GM12878 (cell line): ENCODE results near the gene HDAC8. TPM values are rescaled to one million over a fixed set of nuclear protein-coding genes. Genes with fewer than 3 reads are reported as not detected.

Experiments
- ATAC-seq: fragments of 200-7000 bp; cut with Tn5 transposase; 3 replicates; pipeline ENCODE4 v1.9.1; 2020; ENCODE audit warnings: mild to moderate bottlenecking, moderate library complexity
- BruUV-seq: library from RNA; stranded (reverse); fragments of 400-500 nt; replicated peaks from 2 replicates; lab custom pipeline; 2021; lab: Mats Ljungman, UMichigan
- CTCF ChIA-PET: fragments of 300-600 bp; sonication (Branson Sonifier 250); formaldehyde crosslinking; extraction: SDS; loops from one replicate; lab custom pipeline; 2021; ENCODE audit warnings: inconsistent platforms; lab: Yijun Ruan, JAX
- POLR2A ChIA-PET: fragments of 350-600 bp; formaldehyde crosslinking; extraction: SDS; loops from one replicate; lab custom pipeline; 2021; ENCODE audit warnings: inconsistent platforms; lab: Charles Lee
- RAD21 ChIA-PET: fragments of 300-600 bp; sonication (Branson Sonifier 250); formaldehyde crosslinking; loops from one replicate; lab custom pipeline; 2023; ENCODE audit warnings: antibody characterized with exemption; ENCODE audit not compliant: unreplicated experiment; lab: Charles Lee
- SMC1A ChIA-PET: fragments of 300-600 bp; sonication (Branson Sonifier 250); formaldehyde crosslinking; loops from one replicate; lab custom pipeline; 2023; ENCODE audit not compliant: unreplicated experiment, uncharacterized antibody; lab: Charles Lee
- DNase-seq: peaks from one replicate; pipeline ENCODE4 v3.0.0-alpha.2; 2011; ENCODE audit warnings: low read depth, low spot score
- FAIRE-seq: peaks from 3 replicates; lab custom pipeline; 2011; peaks lifted over from hg19 to GRCh38; lab: Jason Lieb, UNC
- H2AFZ ChIP-seq: 2 replicates; pipeline ENCODE4 v1.6.0; 2011; ENCODE audit warnings: low read depth, low read length, control low read depth; ENCODE audit not compliant: control insufficient read depth
- H3K27ac ChIP-seq: 2 replicates; pipeline ENCODE4 v1.5.1; 2011; ENCODE audit warnings: control low read depth; ENCODE audit not compliant: control insufficient read depth, insufficient read depth
- H3K27me3 ChIP-seq, 2 experiments: replicated peaks in 1 of 2; 2 replicates each; pipeline versions ENCODE4 v1.6.0 to v1.6.1; 2011; ENCODE audit warnings: low read length in 1 of 2; ENCODE audit not compliant: control insufficient read depth in 2 of 2, insufficient read depth in 2 of 2
- H3K36me3 ChIP-seq, 2 experiments: 2 replicates each; pipeline ENCODE4 v1.5.1; 2011; ENCODE audit warnings: low read length in 1 of 2; ENCODE audit not compliant: control insufficient read depth in 2 of 2, insufficient read depth in 2 of 2
- H3K4me1 ChIP-seq: 2 replicates; pipeline ENCODE4 v1.6.1; 2011; ENCODE audit warnings: mild to moderate bottlenecking, low read length, moderate library complexity, mixed read lengths; ENCODE audit not compliant: control insufficient read depth, insufficient read depth
- H3K4me2 ChIP-seq: 2 replicates; pipeline ENCODE4 v1.6.0; 2011; ENCODE audit warnings: control low read depth; ENCODE audit not compliant: control insufficient read depth, insufficient read depth
- H3K4me3 ChIP-seq: fragments of 200-600 bp; sonication (generic); 2 replicates; pipeline ENCODE4 v1.5.1; 2016
- H3K79me2 ChIP-seq: 2 replicates; pipeline ENCODE4 v1.6.0; 2011; ENCODE audit warnings: low read length; ENCODE audit not compliant: control insufficient read depth, insufficient read depth
- H3K9ac ChIP-seq: 2 replicates; pipeline ENCODE4 v1.8.0; 2011; ENCODE audit warnings: low read length, control low read depth, mixed read lengths; ENCODE audit not compliant: control insufficient read depth, insufficient read depth
- H3K9me3 ChIP-seq: replicated peaks from 3 replicates; pipeline ENCODE4 v1.5.1; 2011; ENCODE audit warnings: mild to moderate bottlenecking, low read length; ENCODE audit not compliant: control insufficient read depth, insufficient read depth
- H4K20me1 ChIP-seq: 2 replicates; pipeline ENCODE4 v1.6.0; 2011; ENCODE audit not compliant: control insufficient read depth, insufficient read depth
- BCL11A ChIP-seq: IDR thresholded peaks from 2 replicates; pipeline ENCODE4 v1.6.1; 2011; ENCODE audit warnings: low read depth, low read length
- CHD1 ChIP-seq: IDR thresholded peaks from 2 replicates; pipeline ENCODE4 v1.6.1; 2012; ENCODE audit warnings: low read depth, low read length, improper control_type of control experiment
- EZH2 ChIP-seq: IDR thresholded peaks from 2 replicates; pipeline ENCODE4 v1.6.1; 2012; ENCODE audit warnings: low read depth, mild to moderate bottlenecking, control low read depth, inconsistent platforms, low read length, borderline replicate concordance; ENCODE audit not compliant: control insufficient read depth
- GABPA ChIP-seq: IDR thresholded peaks from 2 replicates; pipeline ENCODE4 v1.6.1; 2014; ENCODE audit warnings: antibody characterized with exemption, low read depth, mild to moderate bottlenecking, inconsistent platforms
- HCFC1 ChIP-seq: fragments of 150-350 bp; IDR thresholded peaks from 2 replicates; pipeline ENCODE4 v1.6.1; 2014; ENCODE audit warnings: low read length
- MXI1 ChIP-seq: fragments of 150-350 bp; IDR thresholded peaks from 2 replicates; pipeline ENCODE4 v1.6.1; 2011; ENCODE audit warnings: low read depth, mild to moderate bottlenecking, inconsistent platforms, low read length, improper control_type of control experiment
- NFIC ChIP-seq: IDR thresholded peaks from 2 replicates; pipeline ENCODE4 v1.6.1; 2012; ENCODE audit warnings: low read depth, mild to moderate bottlenecking, inconsistent platforms, low read length, moderate library complexity
- POU2F2 ChIP-seq: IDR thresholded peaks from 3 replicates; pipeline ENCODE4 v1.6.1; 2011; ENCODE audit warnings: low read depth, mild to moderate bottlenecking, low read length, borderline replicate concordance
- RAD21 ChIP-seq: IDR thresholded peaks from 2 replicates; pipeline ENCODE4 v1.6.1; 2011; ENCODE audit warnings: mild to moderate bottlenecking, low read depth, low read length, moderate library complexity; ENCODE audit not compliant: insufficient read depth
- SMARCA5 ChIP-seq: fragments of 450-650 bp; IDR thresholded peaks from 2 replicates; pipeline ENCODE4 v1.6.1; 2017; ENCODE audit warnings: mild to moderate bottlenecking
- STAT1 ChIP-seq: fragments of 450-650 bp; conservative IDR thresholded peaks from 2 replicates; pipeline ENCODE4 v1.6.1; 2014; ENCODE audit warnings: antibody characterized with exemption, mild to moderate bottlenecking
- ZNF274 ChIP-seq: IDR thresholded peaks from one replicate; pipeline ENCODE4 v1.8.0; 2011; ENCODE audit not compliant: insufficient read length, insufficient read depth
- WGBS: methylation state at CpG from one replicate; pipeline ENCODE4 v1.1.6; 2016; ENCODE audit warnings: low lambda C conversion rate; ENCODE audit not compliant: insufficient replicate concordance, insufficient coverage; ENCODE audit errors: missing lambda C conversion rate; 5-methylcytosine and 5-hydroxymethylcytosine counted together
- in situ Hi-C: fragments of 300-500 bp; cut with MboI; formaldehyde crosslinking; loops from 9 replicates; pipeline ENCODE4 v1.14.3; 2018; ENCODE audit warnings: mixed read lengths
- intact Hi-C: fragments of 100-400 bp; cut with micrococcal nuclease; formaldehyde crosslinking; loops from one replicate; pipeline ENCODE4 v1.14.2; 2022; ENCODE audit not compliant: unreplicated experiment
- polyA plus RNA-seq, 11 experiments: library from polyadenylated mRNA; depleted of rRNA in 4 of 11; unstranded in 6 of 11; stranded (reverse) in 5 of 11; fragments of >200 nt; fragmentation: Nextera tagmentation in 4 of 11; fragmentation: Illumina TruSeq in 1 of 11; extraction: Ambion mirVana in 4 of 11; extraction: Trizol in 1 of 11; gene quantifications; 1 replicate in 1 of 11; 2 replicates in 10 of 11; pipeline versions ENCODE4 v1.2.1 to v1.2.3, GENCODE V29; 2011 to 2016; ENCODE audit warnings: inconsistent platforms in 2 of 11, missing spikeins in 2 of 11, low read depth in 1 of 11
- total RNA-seq, 4 experiments: library from RNA; depleted of rRNA in 3 of 4; stranded (reverse); fragments of >200 nt in 3 of 4; fragmentation: Illumina TruSeq in 1 of 4; extraction: Trizol in 1 of 4; gene quantifications; 2 replicates each; pipeline versions ENCODE4 v1.2.1 to v1.2.3, GENCODE V29; 2013 to 2021
- TF ChIP-seq, protein P1 (sequence below): fragments of 450-650 bp; IDR thresholded peaks from 2 replicates; pipeline ENCODE4 v1.6.1; 2016; ENCODE audit warnings: mild to moderate bottlenecking, moderate library complexity, borderline replicate concordance
- TF ChIP-seq, protein P2 (sequence below): IDR thresholded peaks from 2 replicates; pipeline ENCODE4 v1.6.1; 2012; ENCODE audit warnings: low read length, inconsistent platforms

HDAC8 gene
- total and polyA plus RNA-seq, 10 of the 15 experiments (the other 5 are each of a cell fraction or from before 2014, with no cell fraction given), result 18.1 to 34.7 (median 29.1) TPM

DNA sequence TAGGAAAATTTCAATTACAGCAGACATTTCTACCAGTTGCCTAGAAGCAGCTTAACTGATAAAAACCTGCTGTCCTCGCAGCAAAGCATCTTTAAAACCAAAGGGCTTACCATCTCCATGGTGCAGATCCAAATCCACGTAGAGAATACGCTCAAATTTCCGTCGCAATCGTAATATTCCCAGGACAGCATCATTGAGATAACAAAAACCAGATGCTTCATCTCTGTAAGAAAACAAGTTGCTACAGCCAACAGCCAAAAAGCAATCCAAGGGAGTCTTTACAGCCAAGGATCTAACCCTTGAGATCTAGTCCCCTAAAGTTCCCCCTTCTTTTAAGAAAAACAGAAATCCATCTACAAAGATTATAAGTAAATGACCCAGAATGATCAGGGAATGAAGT, 77.6 kb downstream of the HDAC8 start:
- in situ Hi-C loops (no loop called here), intact Hi-C loops (no loop called here)
- Histone ChIP-seq H4K20me1 (no peaks in the 10 kb centered on the region; the same call in 1 of the 2 replicates), H3K27me3 (no peaks in the 10 kb centered on the region), H2AFZ (no peak overlapping the region), H3K4me1 (no peaks in the 10 kb centered on the region), H3K4me3 (no peak overlapping the region), H3K36me3 (no peaks in the 10 kb centered on the region), H3K27ac (no peak overlapping the region), H3K9ac (no peak overlapping the region), H3K4me2 (no peak overlapping the region), H3K79me2 (no peaks in the 10 kb centered on the region), H3K9me3 (no peaks in the 10 kb centered on the region)
- 60% methylated on average over 6 of the region's 6 CpGs for WGBS
- TF ChIP-seq, protein P1, sequence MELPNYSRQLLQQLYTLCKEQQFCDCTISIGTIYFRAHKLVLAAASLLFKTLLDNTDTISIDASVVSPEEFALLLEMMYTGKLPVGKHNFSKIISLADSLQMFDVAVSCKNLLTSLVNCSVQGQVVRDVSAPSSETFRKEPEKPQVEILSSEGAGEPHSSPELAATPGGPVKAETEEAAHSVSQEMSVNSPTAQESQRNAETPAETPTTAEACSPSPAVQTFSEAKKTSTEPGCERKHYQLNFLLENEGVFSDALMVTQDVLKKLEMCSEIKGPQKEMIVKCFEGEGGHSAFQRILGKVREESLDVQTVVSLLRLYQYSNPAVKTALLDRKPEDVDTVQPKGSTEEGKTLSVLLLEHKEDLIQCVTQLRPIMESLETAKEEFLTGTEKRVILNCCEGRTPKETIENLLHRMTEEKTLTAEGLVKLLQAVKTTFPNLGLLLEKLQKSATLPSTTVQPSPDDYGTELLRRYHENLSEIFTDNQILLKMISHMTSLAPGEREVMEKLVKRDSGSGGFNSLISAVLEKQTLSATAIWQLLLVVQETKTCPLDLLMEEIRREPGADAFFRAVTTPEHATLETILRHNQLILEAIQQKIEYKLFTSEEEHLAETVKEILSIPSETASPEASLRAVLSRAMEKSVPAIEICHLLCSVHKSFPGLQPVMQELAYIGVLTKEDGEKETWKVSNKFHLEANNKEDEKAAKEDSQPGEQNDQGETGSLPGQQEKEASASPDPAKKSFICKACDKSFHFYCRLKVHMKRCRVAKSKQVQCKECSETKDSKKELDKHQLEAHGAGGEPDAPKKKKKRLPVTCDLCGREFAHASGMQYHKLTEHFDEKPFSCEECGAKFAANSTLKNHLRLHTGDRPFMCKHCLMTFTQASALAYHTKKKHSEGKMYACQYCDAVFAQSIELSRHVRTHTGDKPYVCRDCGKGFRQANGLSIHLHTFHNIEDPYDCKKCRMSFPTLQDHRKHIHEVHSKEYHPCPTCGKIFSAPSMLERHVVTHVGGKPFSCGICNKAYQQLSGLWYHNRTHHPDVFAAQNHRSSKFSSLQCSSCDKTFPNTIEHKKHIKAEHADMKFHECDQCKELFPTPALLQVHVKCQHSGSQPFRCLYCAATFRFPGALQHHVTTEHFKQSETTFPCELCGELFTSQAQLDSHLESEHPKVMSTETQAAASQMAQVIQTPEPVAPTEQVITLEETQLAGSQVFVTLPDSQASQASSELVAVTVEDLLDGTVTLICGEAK, result no peak
- TF ChIP-seq EZH2, result no peak
- TF ChIP-seq, protein P2, sequence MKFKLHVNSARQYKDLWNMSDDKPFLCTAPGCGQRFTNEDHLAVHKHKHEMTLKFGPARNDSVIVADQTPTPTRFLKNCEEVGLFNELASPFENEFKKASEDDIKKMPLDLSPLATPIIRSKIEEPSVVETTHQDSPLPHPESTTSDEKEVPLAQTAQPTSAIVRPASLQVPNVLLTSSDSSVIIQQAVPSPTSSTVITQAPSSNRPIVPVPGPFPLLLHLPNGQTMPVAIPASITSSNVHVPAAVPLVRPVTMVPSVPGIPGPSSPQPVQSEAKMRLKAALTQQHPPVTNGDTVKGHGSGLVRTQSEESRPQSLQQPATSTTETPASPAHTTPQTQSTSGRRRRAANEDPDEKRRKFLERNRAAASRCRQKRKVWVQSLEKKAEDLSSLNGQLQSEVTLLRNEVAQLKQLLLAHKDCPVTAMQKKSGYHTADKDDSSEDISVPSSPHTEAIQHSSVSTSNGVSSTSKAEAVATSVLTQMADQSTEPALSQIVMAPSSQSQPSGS, result no peak
- TF ChIP-seq BCL11A, result no peak
- no peak for TF ChIP-seq POU2F2
- TF ChIP-seq ZNF274, result no peak
- TF ChIP-seq SMARCA5, result no peak
- TF ChIP-seq STAT1, result no peak
- no peak for TF ChIP-seq GABPA
- no peak for TF ChIP-seq NFIC
- no peak for TF ChIP-seq RAD21
- no peak for TF ChIP-seq CHD1
- TF ChIP-seq HCFC1, result no peak
- TF ChIP-seq MXI1, result no peak
- no peak for DNase-seq
- no peak for FAIRE-seq
- ChIA-PET SMC1A (no interaction called here), CTCF (no interaction called here), POLR2A (no interaction called here), RAD21 (no interaction called here)
- ATAC-seq, result no peak
- BruUV-seq, result no TSS peak
